ENCODE results near the gene AGRP. TPM values are rescaled to one million over a fixed set of nuclear protein-coding genes. Genes with fewer than 3 reads are reported as not detected.
A peak's percentile ranks its signal among the peaks of the same experiment; 100 is the strongest.

Gene AGRP
- total RNA-seq, 1 experiment from 2014 or later, result not detected

GRCh38 chr16:67481561-67482232 lies 1.6 kb downstream of the AGRP start:
- H3K9ac ChIP-seq (ENCODE audit: extremely low read depth, insufficient read length, low read length), result peak overlapping the region; percentile 32
- Mint-ChIP-seq H3K4me1 (peaks cover 9% of the 10 kb centered on the region in 2 experiments), H3K9me3 (no peaks in the 10 kb centered on the region)

More at GRCh38 chr16:67481561-67482232, 1.6 kb downstream of the AGRP start:
- H2AK5ac ChIP-seq (ENCODE audit: insufficient read length, low read length), result no peak overlapping the region
- H3K27me3 Mint-ChIP-seq (ENCODE audit: low read depth), result peaks cover 22% of the 10 kb centered on the region
- H4K91ac ChIP-seq (ENCODE audit: insufficient read length, low read depth, low read length), result no peak overlapping the region
- peaks cover 1% of the 10 kb centered on the region; the same call in 1 of the 2 replicates for H3K79me2 ChIP-seq (ENCODE audit: insufficient read depth, low read length)
- H3T11ph ChIP-seq (ENCODE audit: low read length), result no peak overlapping the region
- DNase-seq, result no peak
- no peak overlapping the region for H2BK120ac ChIP-seq (ENCODE audit: low read depth, low read length, poor library complexity, severe bottlenecking)
- peak overlapping the region; percentile 77 for H3K4me2 ChIP-seq (ENCODE audit: insufficient read depth, insufficient read length, low read length)
- H3K56ac ChIP-seq (ENCODE audit: insufficient read length, low read depth, low read length), result no peak overlapping the region
- H2BK12ac ChIP-seq (ENCODE audit: insufficient read length, low read depth, low read length), result no peak overlapping the region
- no CpG with 5 or more reads among the region's 17 CpGs for WGBS (ENCODE audit: extremely low coverage, insufficient read length, low lambda C conversion rate)
- no peak overlapping the region for H4K5ac ChIP-seq (ENCODE audit: insufficient read length, low read depth, low read length)
- peaks cover 6% of the 10 kb centered on the region for H3K23me2 ChIP-seq (ENCODE audit: insufficient read length, low read depth, low read length, poor library complexity, severe bottlenecking)
- no peak overlapping the region for H2BK20ac ChIP-seq (ENCODE audit: low read depth, low read length, poor library complexity, severe bottlenecking)
- H2BK5ac ChIP-seq (ENCODE audit: insufficient read length, low read length), result no peak overlapping the region
- H2AFZ ChIP-seq (ENCODE audit: low read length), result peak overlapping the region; percentile 97
- H3K79me1 ChIP-seq (ENCODE audit: insufficient read depth, low read depth, low read length, poor library complexity, severe bottlenecking), result no peaks in the 10 kb centered on the region
- H3K4ac ChIP-seq (ENCODE audit: low read depth, low read length), result no peak overlapping the region
- no peak overlapping the region for H3K23ac ChIP-seq (ENCODE audit: insufficient read length, low read depth, low read length)
- H3K4me3 Mint-ChIP-seq, result peak overlapping the region; percentile 97 to 99
- H3K4me1 ChIP-seq (ENCODE audit: insufficient read depth, low read length), result no peaks in the 10 kb centered on the region; the same call in 1 of the 2 replicates
- H3K27me3 ChIP-seq (ENCODE audit: insufficient read depth, low read length), result peaks cover 9% of the 10 kb centered on the region; the same call in 1 of the 2 replicates
- no peak overlapping the region for H3K27ac ChIP-seq (ENCODE audit: insufficient read length, low read depth, low read length)
- H3K36me3 Mint-ChIP-seq (ENCODE audit: insufficient read depth in 1 of 3, low read depth in 3 of 3), result no peaks in the 10 kb centered on the region
- TF ChIP-seq CTCF (conservative IDR thresholded peaks at IDR 0.05), result no peak
- peak overlapping the region; percentile 83; the same call in 1 of the 2 replicates for H3K14ac ChIP-seq (ENCODE audit: insufficient read depth, low read length)
- H4K8ac ChIP-seq (replicated peaks; ENCODE audit: insufficient read length, low read depth, low read length), result no peak overlapping the region
- peak overlapping the region; percentile 95 to 98 (median 97) for H3K27ac Mint-ChIP-seq
- H4K20me1 ChIP-seq (ENCODE audit: control insufficient read depth, insufficient read depth, insufficient read length), result no peaks in the 10 kb centered on the region
- H3K9me3 ChIP-seq (ENCODE audit: control insufficient read depth, low read depth, low read length), result no peaks in the 10 kb centered on the region
- H3K18ac ChIP-seq (ENCODE audit: insufficient read length, low read depth, low read length), result peak overlapping the region; percentile 56
- H2BK15ac ChIP-seq (ENCODE audit: low read depth, low read length), result no peak overlapping the region
